ENCODE data around the gene ZMIZ1.

DNA sequence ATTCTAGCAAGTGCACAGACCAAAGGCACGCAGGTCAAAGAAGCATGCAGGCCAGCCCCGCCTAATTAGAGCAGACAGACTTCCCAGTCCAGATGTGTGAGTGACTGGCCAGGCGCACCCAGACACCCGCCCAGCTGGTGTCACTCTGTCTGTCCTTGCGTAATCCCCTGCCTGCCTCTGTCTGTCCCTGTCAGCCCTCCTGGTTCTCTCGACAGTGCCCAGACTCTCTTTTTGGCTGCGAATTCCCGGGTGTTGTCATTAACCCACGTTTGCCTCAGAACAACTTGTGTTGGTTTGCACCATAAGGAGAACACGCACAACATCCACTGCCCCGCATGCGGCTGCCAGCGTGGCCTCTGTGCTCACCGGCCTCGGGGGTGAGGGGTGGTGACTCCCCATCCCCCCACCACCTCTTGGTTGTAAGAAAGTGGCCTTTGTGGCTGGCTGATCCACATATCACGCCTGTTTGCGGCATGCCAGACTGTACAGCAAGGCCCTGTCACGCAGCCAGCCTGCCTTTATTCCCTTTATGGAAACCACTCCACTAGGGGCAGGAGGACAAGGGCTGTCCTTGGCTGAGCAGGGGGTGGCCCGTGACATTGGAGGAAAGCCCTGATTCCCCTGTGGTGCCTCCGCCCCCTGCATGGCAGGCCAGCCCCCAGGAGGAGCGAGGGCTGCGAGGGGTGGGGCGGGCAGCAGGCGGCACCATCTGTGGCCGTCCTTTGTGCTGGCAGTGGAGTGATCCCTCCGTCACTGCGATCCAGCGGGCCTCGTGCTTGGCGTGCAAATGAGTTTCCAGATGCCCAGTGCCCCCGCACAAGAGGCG, 205.7 kb downstream of the ZMIZ1 start:
- TF ChIP-seq, protein P1, sequence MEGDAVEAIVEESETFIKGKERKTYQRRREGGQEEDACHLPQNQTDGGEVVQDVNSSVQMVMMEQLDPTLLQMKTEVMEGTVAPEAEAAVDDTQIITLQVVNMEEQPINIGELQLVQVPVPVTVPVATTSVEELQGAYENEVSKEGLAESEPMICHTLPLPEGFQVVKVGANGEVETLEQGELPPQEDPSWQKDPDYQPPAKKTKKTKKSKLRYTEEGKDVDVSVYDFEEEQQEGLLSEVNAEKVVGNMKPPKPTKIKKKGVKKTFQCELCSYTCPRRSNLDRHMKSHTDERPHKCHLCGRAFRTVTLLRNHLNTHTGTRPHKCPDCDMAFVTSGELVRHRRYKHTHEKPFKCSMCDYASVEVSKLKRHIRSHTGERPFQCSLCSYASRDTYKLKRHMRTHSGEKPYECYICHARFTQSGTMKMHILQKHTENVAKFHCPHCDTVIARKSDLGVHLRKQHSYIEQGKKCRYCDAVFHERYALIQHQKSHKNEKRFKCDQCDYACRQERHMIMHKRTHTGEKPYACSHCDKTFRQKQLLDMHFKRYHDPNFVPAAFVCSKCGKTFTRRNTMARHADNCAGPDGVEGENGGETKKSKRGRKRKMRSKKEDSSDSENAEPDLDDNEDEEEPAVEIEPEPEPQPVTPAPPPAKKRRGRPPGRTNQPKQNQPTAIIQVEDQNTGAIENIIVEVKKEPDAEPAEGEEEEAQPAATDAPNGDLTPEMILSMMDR (conservative IDR thresholded peaks at IDR 0.05; ENCODE audit: low read depth in 2 of 2): no peak
- TF ChIP-seq EZH2 (IDR thresholded peaks at IDR 0.05; ENCODE audit: low read depth, unreplicated experiment): no peak
- TF ChIP-seq, protein P2, sequence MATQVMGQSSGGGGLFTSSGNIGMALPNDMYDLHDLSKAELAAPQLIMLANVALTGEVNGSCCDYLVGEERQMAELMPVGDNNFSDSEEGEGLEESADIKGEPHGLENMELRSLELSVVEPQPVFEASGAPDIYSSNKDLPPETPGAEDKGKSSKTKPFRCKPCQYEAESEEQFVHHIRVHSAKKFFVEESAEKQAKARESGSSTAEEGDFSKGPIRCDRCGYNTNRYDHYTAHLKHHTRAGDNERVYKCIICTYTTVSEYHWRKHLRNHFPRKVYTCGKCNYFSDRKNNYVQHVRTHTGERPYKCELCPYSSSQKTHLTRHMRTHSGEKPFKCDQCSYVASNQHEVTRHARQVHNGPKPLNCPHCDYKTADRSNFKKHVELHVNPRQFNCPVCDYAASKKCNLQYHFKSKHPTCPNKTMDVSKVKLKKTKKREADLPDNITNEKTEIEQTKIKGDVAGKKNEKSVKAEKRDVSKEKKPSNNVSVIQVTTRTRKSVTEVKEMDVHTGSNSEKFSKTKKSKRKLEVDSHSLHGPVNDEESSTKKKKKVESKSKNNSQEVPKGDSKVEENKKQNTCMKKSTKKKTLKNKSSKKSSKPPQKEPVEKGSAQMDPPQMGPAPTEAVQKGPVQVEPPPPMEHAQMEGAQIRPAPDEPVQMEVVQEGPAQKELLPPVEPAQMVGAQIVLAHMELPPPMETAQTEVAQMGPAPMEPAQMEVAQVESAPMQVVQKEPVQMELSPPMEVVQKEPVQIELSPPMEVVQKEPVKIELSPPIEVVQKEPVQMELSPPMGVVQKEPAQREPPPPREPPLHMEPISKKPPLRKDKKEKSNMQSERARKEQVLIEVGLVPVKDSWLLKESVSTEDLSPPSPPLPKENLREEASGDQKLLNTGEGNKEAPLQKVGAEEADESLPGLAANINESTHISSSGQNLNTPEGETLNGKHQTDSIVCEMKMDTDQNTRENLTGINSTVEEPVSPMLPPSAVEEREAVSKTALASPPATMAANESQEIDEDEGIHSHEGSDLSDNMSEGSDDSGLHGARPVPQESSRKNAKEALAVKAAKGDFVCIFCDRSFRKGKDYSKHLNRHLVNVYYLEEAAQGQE (IDR thresholded peaks at IDR 0.05; ENCODE audit: unreplicated experiment): no peak
- no peak for TF ChIP-seq ZNF114 (CRISPR knock-in tag; IDR thresholded peaks at IDR 0.05)
- TF ChIP-seq POLR2AphosphoS5 (IDR thresholded peaks at IDR 0.05; ENCODE audit: low read depth): no peak
- no peak for TF ChIP-seq EZH2phosphoT487 (IDR thresholded peaks at IDR 0.05; ENCODE audit: unreplicated experiment)
- no peak for TF ChIP-seq NANOG (IDR thresholded peaks at IDR 0.05; ENCODE audit: borderline replicate concordance)
- TF ChIP-seq ZNF331 (CRISPR knock-in tag; IDR thresholded peaks at IDR 0.05; ENCODE audit: low read depth): no peak
- TF ChIP-seq CREB1 (CRISPR knock-in tag; IDR thresholded peaks at IDR 0.05; ENCODE audit: low read depth): no peak
- TF ChIP-seq, protein P3, sequence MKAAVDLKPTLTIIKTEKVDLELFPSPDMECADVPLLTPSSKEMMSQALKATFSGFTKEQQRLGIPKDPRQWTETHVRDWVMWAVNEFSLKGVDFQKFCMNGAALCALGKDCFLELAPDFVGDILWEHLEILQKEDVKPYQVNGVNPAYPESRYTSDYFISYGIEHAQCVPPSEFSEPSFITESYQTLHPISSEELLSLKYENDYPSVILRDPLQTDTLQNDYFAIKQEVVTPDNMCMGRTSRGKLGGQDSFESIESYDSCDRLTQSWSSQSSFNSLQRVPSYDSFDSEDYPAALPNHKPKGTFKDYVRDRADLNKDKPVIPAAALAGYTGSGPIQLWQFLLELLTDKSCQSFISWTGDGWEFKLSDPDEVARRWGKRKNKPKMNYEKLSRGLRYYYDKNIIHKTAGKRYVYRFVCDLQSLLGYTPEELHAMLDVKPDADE (IDR thresholded peaks at IDR 0.05): no peak
- no peak for TF ChIP-seq JUNB (IDR thresholded peaks at IDR 0.05; ENCODE audit: unreplicated experiment)

Data from GM23338 (cell line).